Measurements from ENCODE around the gene EPG5. TPM values are rescaled to one million over a fixed set of nuclear protein-coding genes. Genes with fewer than 3 reads are reported as not detected.

The EPG5 gene
- polyA plus RNA-seq, 2 of the 4 experiments (the other 2 are of a cell fraction) = 3.8 to 10.7 TPM

DNA sequence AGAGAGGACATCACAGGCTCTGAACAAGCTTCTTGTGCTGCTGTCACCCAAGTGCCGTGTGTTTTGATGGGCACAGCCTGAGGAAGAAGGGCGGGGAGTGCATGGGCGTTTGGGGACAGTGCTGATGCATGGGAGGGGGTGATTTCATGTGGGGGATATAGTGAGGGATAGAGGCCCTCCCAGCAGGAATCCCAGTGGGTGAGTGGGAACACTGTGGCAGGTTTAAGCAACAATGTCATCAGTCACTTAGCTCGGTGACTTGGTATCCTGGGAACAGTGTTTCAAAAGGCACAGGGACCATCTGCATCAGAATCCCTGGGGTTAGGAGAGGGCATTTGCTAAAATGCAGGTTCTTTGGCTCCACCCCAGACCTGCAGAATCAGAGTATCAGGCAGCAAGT is 141.0 kb downstream of the EPG5 start:
- CTCF ChIA-PET = interaction anchor here (0.8 kb wide), 1 partner anchor 103 kb away, joined by 3 read pairs; no protein-coding TSS in a partner anchor
- WGBS (ENCODE audit: missing lambda C conversion rate) = 88% methylated on average over 1 of the region's 4 CpGs
- TF ChIP-seq MAFK (IDR thresholded peaks at IDR 0.05; ENCODE audit: partially characterized antibody) (no peak), CEBPB (IDR thresholded peaks at IDR 0.05) (no peak), CBX8 (IDR thresholded peaks at IDR 0.05) (no peak), MYC (IDR thresholded peaks at IDR 0.05; ENCODE audit: borderline replicate concordance, low read length) (no peak), RARB (CRISPR knock-in tag; IDR thresholded peaks at IDR 0.05) (no peak), HOXB13 (CRISPR knock-in tag; IDR thresholded peaks at IDR 0.05; ENCODE audit: low read depth) (no peak), ZSCAN20 (CRISPR knock-in tag; IDR thresholded peaks at IDR 0.05) (no peak), NPAS2 (CRISPR knock-in tag; IDR thresholded peaks at IDR 0.05; ENCODE audit: borderline replicate concordance) (no peak), POLR2A (IDR thresholded peaks at IDR 0.05; ENCODE audit: low read length) (no peak), RAD21 (conservative IDR thresholded peaks at IDR 0.05 in 1 of 2, IDR thresholded peaks at IDR 0.05 in 1 of 2) (no peak), FOXS1 (CRISPR knock-in tag; IDR thresholded peaks at IDR 0.05) (no peak), KDM5A (IDR thresholded peaks at IDR 0.05) (no peak), SREBF2 (IDR thresholded peaks at IDR 0.05) (no peak), FOSL2 (IDR thresholded peaks at IDR 0.05) (no peak), FOSL2 (CRISPR knock-in tag; IDR thresholded peaks at IDR 0.05) (no peak), ZFP36 (IDR thresholded peaks at IDR 0.05; ENCODE audit: borderline replicate concordance, partially characterized antibody) (no peak), NR3C1 (IDR thresholded peaks at IDR 0.05) (no peak), NFE2L2 (conservative IDR thresholded peaks at IDR 0.05; ENCODE audit: low read length) (no peak)
- TF ChIP-seq, protein P1, sequence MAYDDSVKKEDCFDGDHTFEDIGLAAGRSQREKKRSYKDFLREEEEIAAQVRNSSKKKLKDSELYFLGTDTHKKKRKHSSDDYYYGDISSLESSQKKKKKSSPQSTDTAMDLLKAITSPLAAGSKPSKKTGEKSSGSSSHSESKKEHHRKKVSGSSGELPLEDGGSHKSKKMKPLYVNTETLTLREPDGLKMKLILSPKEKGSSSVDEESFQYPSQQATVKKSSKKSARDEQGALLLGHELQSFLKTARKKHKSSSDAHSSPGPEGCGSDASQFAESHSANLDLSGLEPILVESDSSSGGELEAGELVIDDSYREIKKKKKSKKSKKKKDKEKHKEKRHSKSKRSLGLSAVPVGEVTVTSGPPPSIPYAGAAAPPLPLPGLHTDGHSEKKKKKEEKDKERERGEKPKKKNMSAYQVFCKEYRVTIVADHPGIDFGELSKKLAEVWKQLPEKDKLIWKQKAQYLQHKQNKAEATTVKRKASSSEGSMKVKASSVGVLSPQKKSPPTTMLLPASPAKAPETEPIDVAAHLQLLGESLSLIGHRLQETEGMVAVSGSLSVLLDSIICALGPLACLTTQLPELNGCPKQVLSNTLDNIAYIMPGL (CRISPR knock-in tag; IDR thresholded peaks at IDR 0.05; ENCODE audit: borderline replicate concordance) = no peak
- TF ChIP-seq, protein P2, sequence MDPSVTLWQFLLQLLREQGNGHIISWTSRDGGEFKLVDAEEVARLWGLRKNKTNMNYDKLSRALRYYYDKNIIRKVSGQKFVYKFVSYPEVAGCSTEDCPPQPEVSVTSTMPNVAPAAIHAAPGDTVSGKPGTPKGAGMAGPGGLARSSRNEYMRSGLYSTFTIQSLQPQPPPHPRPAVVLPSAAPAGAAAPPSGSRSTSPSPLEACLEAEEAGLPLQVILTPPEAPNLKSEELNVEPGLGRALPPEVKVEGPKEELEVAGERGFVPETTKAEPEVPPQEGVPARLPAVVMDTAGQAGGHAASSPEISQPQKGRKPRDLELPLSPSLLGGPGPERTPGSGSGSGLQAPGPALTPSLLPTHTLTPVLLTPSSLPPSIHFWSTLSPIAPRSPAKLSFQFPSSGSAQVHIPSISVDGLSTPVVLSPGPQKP (IDR thresholded peaks at IDR 0.05; ENCODE audit: low read depth, low read length) = no peak
- Histone ChIP-seq H3K27ac (no peak overlapping the region), H3K4me3 (no peak overlapping the region), H3K4me2 (no peak overlapping the region), H3K4me1 (peaks cover 6% of the 10 kb centered on the region; the same call in 1 of the 3 replicates), H3K9me3 (no peaks in the 10 kb centered on the region)
- ATAC-seq (no peak), DNase-seq (ENCODE audit: low read depth in 1 of 2, low spot score in 1 of 2) (no peak), FAIRE-seq (no peak)
- POLR2A ChIA-PET = no interaction called here

DNA sequence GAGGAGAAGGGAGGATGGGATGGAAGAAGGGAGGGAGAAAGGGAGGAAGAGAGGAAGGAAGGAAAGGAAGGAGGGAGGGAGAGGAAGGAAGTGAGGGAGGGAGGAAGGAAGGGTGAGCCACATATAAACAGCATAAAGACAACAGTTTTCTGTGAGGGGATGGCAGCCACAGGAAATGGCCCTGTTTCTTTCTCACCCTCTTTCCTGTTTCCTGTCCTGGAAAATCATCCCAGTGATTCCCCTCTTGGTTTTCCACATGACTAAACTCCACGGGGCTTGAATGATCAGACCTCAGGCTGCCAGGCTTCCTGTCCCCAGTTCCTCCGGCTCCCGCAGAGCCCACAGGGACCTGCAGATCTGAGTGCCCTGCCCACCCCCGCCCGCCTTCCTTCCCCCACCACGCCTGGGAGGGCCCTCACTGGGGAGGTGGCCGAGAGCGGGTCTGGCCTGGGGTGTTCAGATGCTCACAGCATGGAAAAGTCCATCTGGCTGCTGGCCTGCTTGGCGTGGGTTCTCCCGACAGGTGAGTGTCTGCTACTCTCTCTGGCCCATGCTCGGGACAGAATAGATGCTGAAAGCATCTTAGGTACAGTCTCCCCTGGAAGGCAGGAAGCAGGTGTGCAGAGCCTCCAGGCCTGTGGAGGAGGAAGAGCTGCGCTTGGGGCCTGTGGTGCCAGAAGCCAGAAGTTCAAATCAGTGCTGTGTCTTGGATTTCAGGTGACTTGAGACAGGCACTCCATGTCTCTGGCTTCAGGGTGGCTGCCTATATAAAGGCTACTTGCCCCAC is 141.7 kb downstream of the EPG5 start, which contains the start of gene SIGLEC15:
TSS of gene SIGLEC15 (plus strand) at position 418 of the 787 bp plus-strand sequence. CDS start at position 472, 54 bp downstream.
- Histone ChIP-seq H3K4me2 (no peak within 1 kb of the TSS), H3K9me3 (no peaks in the 10 kb centered on the region), H3K4me3 (no peak within 1 kb of the TSS), H3K27ac (no peak within 1 kb of the TSS; a peak in 1 of 6 replicates), H3K4me1 (peaks cover 6% of the 10 kb centered on the region; the same call in 1 of the 3 replicates)
- FAIRE-seq = no peak
- WGBS (ENCODE audit: missing lambda C conversion rate) = 80% methylated on average over 5 of the region's 12 CpGs
- POLR2A ChIA-PET = no interaction called here
- ATAC-seq = no peak
- CTCF ChIA-PET = interaction anchor here (0.8 kb wide), 1 partner anchor 103 kb away, joined by 3 read pairs; no protein-coding TSS in a partner anchor
- no peak for DNase-seq (ENCODE audit: low read depth in 1 of 2, low spot score in 1 of 2)
- TF ChIP-seq EHMT2 (IDR thresholded peaks at IDR 0.05; ENCODE audit: low read depth) (no peak), RFX5 (IDR thresholded peaks at IDR 0.05) (no peak), EHF (CRISPR knock-in tag; IDR thresholded peaks at IDR 0.05) (no peak), RNF2 (IDR thresholded peaks at IDR 0.05; ENCODE audit: borderline replicate concordance, low read depth) (no peak), FOSL2 (IDR thresholded peaks at IDR 0.05) (no peak), FOSL2 (CRISPR knock-in tag; IDR thresholded peaks at IDR 0.05) (no peak), POLR2A (IDR thresholded peaks at IDR 0.05; ENCODE audit: low read length) (no peak), HDAC2 (IDR thresholded peaks at IDR 0.05) (no peak), CHD4 (IDR thresholded peaks at IDR 0.05; ENCODE audit: borderline replicate concordance) (no peak), HEYL (CRISPR knock-in tag; IDR thresholded peaks at IDR 0.05) (no peak), HOXB5 (CRISPR knock-in tag; IDR thresholded peaks at IDR 0.05) (no peak), ZSCAN20 (CRISPR knock-in tag; IDR thresholded peaks at IDR 0.05) (no peak), PHF8 (IDR thresholded peaks at IDR 0.05; ENCODE audit: borderline replicate concordance, low read depth) (no peak), TP53 (CRISPR knock-in tag; IDR thresholded peaks at IDR 0.05) (no peak), RCOR1 (IDR thresholded peaks at IDR 0.05; ENCODE audit: low read depth, low read length) (no peak), EP300 (IDR thresholded peaks at IDR 0.05) (no peak)
- TF ChIP-seq, protein P3, sequence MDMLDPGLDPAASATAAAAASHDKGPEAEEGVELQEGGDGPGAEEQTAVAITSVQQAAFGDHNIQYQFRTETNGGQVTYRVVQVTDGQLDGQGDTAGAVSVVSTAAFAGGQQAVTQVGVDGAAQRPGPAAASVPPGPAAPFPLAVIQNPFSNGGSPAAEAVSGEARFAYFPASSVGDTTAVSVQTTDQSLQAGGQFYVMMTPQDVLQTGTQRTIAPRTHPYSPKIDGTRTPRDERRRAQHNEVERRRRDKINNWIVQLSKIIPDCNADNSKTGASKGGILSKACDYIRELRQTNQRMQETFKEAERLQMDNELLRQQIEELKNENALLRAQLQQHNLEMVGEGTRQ (IDR thresholded peaks at IDR 0.05) = no peak

Measured in A549 (cell line).